NCI-H128 (cell line): ENCODE results near the gene ZNF281.
"Not testable (repeated sequence)": the region's sequence is repeated elsewhere in the genome, so short reads cannot be mapped to it uniquely, and the experiment has no call there.

ENCODE experiments used
- DNase-seq: peaks from one replicate; lab custom pipeline; 2025; ENCODE audit not compliant: unreplicated experiment; lab: John Stamatoyannopoulos, UW

ZNF281 gene, protein sequence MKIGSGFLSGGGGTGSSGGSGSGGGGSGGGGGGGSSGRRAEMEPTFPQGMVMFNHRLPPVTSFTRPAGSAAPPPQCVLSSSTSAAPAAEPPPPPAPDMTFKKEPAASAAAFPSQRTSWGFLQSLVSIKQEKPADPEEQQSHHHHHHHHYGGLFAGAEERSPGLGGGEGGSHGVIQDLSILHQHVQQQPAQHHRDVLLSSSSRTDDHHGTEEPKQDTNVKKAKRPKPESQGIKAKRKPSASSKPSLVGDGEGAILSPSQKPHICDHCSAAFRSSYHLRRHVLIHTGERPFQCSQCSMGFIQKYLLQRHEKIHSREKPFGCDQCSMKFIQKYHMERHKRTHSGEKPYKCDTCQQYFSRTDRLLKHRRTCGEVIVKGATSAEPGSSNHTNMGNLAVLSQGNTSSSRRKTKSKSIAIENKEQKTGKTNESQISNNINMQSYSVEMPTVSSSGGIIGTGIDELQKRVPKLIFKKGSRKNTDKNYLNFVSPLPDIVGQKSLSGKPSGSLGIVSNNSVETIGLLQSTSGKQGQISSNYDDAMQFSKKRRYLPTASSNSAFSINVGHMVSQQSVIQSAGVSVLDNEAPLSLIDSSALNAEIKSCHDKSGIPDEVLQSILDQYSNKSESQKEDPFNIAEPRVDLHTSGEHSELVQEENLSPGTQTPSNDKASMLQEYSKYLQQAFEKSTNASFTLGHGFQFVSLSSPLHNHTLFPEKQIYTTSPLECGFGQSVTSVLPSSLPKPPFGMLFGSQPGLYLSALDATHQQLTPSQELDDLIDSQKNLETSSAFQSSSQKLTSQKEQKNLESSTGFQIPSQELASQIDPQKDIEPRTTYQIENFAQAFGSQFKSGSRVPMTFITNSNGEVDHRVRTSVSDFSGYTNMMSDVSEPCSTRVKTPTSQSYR

GRCh38 chr1:200409761-200410565 is at the start of gene ZNF281:
TSS of gene ZNF281 (minus strand) at chr1:200410036. CDS start at chr1:200409705, 331 bp downstream.
- peak; percentile 96 for DNase-seq

DNA sequence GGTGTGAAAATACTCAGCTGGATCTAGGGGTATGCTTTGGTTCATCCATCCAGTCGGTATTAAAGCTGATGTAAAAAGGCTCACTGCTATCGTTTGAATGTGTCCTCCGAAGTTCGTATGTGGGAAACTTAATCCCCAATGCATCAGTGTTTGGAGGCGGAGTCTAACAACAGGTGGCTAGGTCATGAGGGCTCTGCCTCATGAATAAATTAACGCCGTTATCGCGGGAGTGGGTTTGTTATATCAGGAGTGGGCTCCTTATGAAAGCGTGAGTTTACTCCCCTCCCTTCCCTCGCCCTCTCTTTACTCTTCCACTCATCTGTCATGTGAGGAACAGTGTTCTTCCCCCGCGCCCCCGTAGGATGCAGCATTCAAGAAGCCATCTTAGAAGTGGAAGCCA is 48.9 kb upstream of the ZNF281 start:
- DNase-seq, result no peak

GRCh38 chr1:200457810-200458209 is 48.0 kb upstream of the ZNF281 start:
- DNase-seq, result no peak

- DNase-seq, result no peak
Measured at GRCh38 chr1:200454425-200454824, 44.6 kb upstream of the ZNF281 start.

DNA sequence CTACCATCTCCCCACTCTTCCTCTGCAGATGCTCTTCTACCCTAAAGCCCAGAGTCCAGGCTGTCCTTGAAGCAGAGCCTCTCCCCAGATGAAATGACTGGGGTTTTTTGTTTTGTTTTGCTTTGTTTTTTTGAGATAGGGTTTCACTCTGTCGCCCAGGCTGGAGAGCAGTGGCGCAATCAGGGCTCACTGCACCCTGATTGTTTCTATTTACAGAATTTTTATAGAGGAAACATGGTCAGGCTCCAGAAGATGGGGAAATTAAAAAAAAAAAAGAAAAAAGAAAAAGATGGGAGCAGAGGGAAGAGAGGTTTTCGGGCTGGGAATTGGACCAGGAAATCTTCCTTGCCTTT is 43.7 kb upstream of the ZNF281 start:
- no peak for DNase-seq

- DNase-seq, result no peak
Measured at GRCh38 chr1:200452850-200453552, 43.2 kb upstream of the ZNF281 start.

DNA sequence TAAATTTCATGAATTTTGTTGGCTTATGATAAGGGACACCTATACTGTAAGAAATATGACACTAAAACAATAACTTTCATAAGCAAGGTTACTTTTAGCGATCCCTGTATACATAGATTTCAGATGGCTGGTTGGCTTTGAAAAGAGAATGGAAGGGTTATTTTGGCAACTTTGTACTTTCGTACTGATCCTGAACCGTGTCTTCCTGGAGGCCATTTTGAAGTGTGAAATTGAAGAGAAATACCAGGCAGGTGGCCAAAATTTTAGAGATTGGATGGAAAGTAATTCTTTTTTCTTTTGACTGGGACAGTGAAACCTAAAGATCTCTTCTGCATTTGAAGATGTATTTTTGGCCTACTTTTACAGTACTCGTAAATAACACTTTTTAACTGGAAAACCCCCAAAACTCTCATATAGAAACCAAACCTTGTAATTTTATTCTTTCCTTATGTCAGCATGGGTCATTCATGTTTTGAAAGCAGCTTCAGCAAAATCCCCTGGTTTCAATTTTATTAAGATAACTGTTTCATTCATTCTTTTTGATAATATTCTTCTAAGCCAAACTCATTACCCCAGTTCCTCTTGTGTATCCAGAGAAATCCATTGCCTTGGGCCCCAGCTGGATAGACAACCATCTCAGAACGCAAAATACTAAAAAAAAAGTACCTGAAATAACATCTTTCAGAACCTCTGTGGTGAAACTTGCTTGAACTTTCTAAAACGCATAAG is 38.4 kb upstream of the ZNF281 start:
- no peak for DNase-seq

- DNase-seq, result no peak
Measured at GRCh38 chr1:200445213-200445612, 35.4 kb upstream of the ZNF281 start.

GRCh38 chr1:200444478-200444877 is 34.6 kb upstream of the ZNF281 start:
- DNase-seq, result no peak

- DNase-seq, result no peak
Measured at GRCh38 chr1:200443860-200444259, 34.0 kb upstream of the ZNF281 start.

- DNase-seq, result no peak
Measured at GRCh38 chr1:200442537-200443156, 32.8 kb upstream of the ZNF281 start.

- DNase-seq, result no peak
Measured at GRCh38 chr1:200442023-200442422, 32.2 kb upstream of the ZNF281 start.

- DNase-seq, result no peak
Measured at GRCh38 chr1:200438911-200439310, 29.1 kb upstream of the ZNF281 start.

- not testable (repeated sequence) for DNase-seq
Measured at GRCh38 chr1:200438413-200438812, 28.6 kb upstream of the ZNF281 start.

GRCh38 chr1:200437556-200438203 is 27.8 kb upstream of the ZNF281 start:
- DNase-seq, result no peak

DNA sequence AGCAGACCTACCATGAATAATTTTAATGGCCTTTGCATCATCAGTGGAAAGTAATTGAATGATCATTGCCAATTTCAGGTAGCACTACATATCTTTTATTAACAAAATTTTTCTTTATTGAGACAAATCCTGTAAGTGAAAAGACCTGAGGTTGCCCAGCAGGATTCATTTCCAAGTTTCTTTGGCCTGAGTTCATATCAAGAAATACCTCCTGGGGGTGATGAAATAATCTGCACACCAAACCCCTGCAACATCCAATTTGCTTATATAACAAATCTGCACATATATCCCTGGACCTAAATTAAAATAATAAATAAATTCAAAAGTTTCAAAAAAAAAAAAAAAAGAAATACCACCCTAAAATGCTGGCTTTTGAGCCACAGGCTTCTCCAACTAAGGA is 27.3 kb upstream of the ZNF281 start:
- DNase-seq, result no peak

GRCh38 chr1:200436436-200436835 is 26.6 kb upstream of the ZNF281 start:
- DNase-seq, result no peak

DNA sequence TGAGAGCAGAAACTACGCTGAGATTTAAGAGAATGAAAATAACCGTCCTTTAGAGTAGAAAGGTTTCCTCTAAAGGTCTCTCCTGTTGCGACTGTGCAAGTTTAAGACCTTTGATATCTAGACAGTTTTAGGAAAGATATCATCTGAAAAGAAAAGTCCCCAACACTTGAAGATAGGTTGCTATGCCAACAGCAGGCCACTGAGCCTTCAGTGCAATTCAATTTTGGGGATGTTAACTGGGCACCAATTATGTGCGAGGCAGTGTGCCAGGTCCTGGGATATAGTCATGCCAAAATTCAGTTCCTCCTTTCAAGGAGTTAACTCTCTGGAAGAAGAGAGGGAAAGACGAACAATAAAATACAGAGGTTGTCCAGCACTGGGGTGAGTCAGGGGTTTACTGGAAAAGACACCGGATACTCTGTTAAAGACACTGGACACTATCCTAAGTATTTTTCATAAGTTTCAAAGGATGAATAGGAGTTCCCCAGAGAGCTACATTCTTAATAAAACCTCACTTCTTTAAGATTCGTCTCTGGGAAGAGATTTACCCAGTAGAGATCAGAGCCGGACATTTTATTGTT is 25.5 kb upstream of the ZNF281 start:
- no peak for DNase-seq

DNA sequence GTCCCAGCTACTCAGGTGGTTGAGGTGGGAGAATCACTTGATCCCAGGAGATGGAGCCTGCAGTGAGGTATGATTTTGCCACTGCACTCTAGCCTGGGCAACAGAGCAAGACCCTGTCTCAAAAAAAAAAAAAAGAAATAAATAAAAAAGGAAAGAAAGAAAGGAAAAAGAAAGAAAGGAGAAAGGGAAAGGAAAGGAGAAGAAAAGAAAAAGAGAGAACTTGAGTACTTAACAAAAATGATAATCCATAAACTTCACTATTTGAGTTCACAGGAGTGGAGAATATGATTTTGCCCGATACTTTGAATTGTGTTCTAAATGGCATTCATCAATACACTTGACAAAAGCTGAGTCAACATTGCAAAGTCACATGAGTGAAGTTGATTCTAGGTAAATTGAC is 23.8 kb upstream of the ZNF281 start:
- no peak for DNase-seq
